Neutrophil (primary cell): ENCODE results near the gene LPP.

Experiments used
- H3K27ac ChIP-seq: fragments of 200-600 bp; sonication (generic); 2 replicates; pipeline ENCODE4 v1.5.1; 2016; ENCODE audit warnings: mild to moderate bottlenecking, moderate library complexity
- H3K27me3 ChIP-seq: fragments of 200-600 bp; sonication (generic); 2 replicates; pipeline ENCODE4 v1.6.0; 2016; ENCODE audit warnings: mild to moderate bottlenecking
- H3K36me3 ChIP-seq: fragments of 200-600 bp; sonication (generic); 2 replicates; pipeline ENCODE4 v1.5.1; 2017
- H3K4me1 ChIP-seq, 2 experiments: fragments of 200-600 bp in 1 of 2; sonication (generic) in 1 of 2; 1 replicate in 1 of 2; 2 replicates in 1 of 2; pipeline versions ENCODE4 v1.5.1 to v1.6.1; 2013 to 2016; ENCODE audit warnings: low read depth in 1 of 2, low read length in 1 of 2, mild to moderate bottlenecking in 1 of 2, moderate library complexity in 1 of 2; ENCODE audit not compliant: control insufficient read depth in 1 of 2, insufficient read depth in 1 of 2
- H3K4me3 ChIP-seq, 2 experiments: fragments of 200-600 bp in 1 of 2; sonication (generic) in 1 of 2; 1 replicate in 1 of 2; 2 replicates in 1 of 2; pipeline ENCODE4 v1.5.1; 2013 to 2016; ENCODE audit warnings: low read depth in 1 of 2, low read length in 1 of 2, mild to moderate bottlenecking in 1 of 2, moderate library complexity in 1 of 2
- H3K9me3 ChIP-seq: fragments of 200-600 bp; sonication (generic); 2 replicates; pipeline ENCODE4 v1.5.1; 2016
- TF ChIP-seq, protein P1 (sequence below): fragments of 200-600 bp; sonication (generic); IDR thresholded peaks from 2 replicates; pipeline ENCODE4 v1.5.1; 2016; ENCODE audit warnings: antibody characterized with exemption

Gene LPP

GRCh38 chr3:188734395-188734794 lies 580.4 kb downstream of the LPP start:
- Histone ChIP-seq H3K9me3 (no peaks in the 10 kb centered on the region), H3K4me3 (no peak overlapping the region), H3K36me3 (no peaks in the 10 kb centered on the region), H3K4me1 (no peaks in the 10 kb centered on the region), H3K27me3 (no peaks in the 10 kb centered on the region), H3K27ac (no peak overlapping the region)
- TF ChIP-seq, protein P1, sequence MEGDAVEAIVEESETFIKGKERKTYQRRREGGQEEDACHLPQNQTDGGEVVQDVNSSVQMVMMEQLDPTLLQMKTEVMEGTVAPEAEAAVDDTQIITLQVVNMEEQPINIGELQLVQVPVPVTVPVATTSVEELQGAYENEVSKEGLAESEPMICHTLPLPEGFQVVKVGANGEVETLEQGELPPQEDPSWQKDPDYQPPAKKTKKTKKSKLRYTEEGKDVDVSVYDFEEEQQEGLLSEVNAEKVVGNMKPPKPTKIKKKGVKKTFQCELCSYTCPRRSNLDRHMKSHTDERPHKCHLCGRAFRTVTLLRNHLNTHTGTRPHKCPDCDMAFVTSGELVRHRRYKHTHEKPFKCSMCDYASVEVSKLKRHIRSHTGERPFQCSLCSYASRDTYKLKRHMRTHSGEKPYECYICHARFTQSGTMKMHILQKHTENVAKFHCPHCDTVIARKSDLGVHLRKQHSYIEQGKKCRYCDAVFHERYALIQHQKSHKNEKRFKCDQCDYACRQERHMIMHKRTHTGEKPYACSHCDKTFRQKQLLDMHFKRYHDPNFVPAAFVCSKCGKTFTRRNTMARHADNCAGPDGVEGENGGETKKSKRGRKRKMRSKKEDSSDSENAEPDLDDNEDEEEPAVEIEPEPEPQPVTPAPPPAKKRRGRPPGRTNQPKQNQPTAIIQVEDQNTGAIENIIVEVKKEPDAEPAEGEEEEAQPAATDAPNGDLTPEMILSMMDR = no peak

GRCh38 chr3:188739511-188739910 lies 585.6 kb downstream of the LPP start:
- Histone ChIP-seq H3K4me1 (no peaks in the 10 kb centered on the region), H3K9me3 (no peaks in the 10 kb centered on the region), H3K27me3 (no peaks in the 10 kb centered on the region), H3K27ac (no peak overlapping the region), H3K36me3 (no peaks in the 10 kb centered on the region), H3K4me3 (no peak overlapping the region)
- TF ChIP-seq, protein P1 = no peak

DNA sequence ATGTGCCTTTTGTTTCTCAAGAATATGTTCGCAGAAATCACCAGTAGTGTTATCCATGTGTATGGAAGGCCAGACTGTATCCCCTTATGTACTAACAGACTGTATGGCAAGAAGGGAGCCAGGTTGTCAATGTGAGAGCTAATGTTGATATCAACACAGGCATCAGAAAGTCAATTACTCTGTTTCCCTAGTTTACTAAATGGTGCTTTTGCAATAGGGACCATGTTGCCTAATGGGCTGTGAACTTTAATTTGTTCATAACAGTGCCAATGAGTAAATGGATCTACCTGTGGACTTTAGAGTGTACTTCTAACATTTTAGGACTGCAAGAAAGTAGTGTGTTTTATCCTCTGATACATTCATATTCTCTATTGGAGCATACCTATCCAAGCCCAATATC lies 586.1 kb downstream of the LPP start:
- Histone ChIP-seq H3K36me3 (no peaks in the 10 kb centered on the region), H3K27me3 (no peaks in the 10 kb centered on the region), H3K9me3 (no peaks in the 10 kb centered on the region), H3K27ac (no peak overlapping the region), H3K4me1 (no peaks in the 10 kb centered on the region), H3K4me3 (no peak overlapping the region)
- TF ChIP-seq, protein P1 = no peak

DNA sequence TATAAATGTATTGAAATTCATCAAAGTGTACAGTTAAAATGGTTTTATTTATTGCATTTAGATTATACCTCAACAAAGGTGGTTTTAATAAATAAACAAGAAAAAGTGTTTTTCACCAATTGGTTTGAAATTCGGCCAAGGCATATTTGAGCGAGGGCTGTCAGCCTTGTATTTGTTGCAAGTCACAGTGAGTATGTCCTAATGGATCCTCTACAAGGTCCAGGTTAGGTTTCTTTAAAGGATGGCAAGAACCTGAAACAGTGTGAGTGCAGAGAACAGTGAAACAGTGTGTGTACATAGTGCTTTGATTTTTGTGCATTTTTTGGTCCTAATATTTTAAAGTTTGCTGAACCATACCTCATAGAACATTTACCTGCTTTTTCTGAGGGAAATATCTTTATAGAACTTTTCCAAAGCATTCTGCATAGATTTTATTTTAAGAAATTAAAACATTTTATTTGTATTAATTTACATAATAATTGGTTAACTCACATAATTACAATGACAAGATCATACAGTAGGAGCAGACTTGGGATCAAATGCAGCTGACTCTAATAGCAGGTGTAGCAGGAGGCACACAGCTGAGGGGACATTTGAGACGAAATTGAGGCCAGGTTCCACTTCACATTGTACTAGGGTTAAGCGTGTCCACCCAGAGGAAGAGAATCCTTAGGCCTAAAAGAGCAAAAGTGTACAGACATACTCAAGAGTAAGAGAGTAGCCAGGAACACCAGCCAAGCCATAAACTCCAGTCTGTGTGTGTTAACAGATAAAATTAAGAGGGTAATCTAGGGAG lies 589.0 kb downstream of the LPP start:
- TF ChIP-seq, protein P1 = no peak

GRCh38 chr3:188744166-188744565 lies 590.2 kb downstream of the LPP start:
- Histone ChIP-seq H3K36me3 (no peaks in the 10 kb centered on the region), H3K27ac (no peak overlapping the region), H3K4me3 (no peak overlapping the region), H3K9me3 (no peaks in the 10 kb centered on the region), H3K27me3 (no peaks in the 10 kb centered on the region), H3K4me1 (no peaks in the 10 kb centered on the region)
- TF ChIP-seq, protein P1 = no peak

More for the DNA sequence above, 589.0 kb downstream of the LPP start:
- no peaks in the 10 kb centered on the region for H3K9me3 ChIP-seq
- H3K4me3 ChIP-seq = no peak overlapping the region
- no peak overlapping the region for H3K27ac ChIP-seq
- H3K27me3 ChIP-seq = no peaks in the 10 kb centered on the region
- H3K36me3 ChIP-seq = no peaks in the 10 kb centered on the region
- no peaks in the 10 kb centered on the region for H3K4me1 ChIP-seq
